ELF-1 (cell line): ENCODE results near the gene TCEAL4.
A peak's percentile ranks its signal among the peaks of the same experiment; 100 is the strongest.
"Not testable (repeated sequence)": the region's sequence is repeated elsewhere in the genome, so short reads cannot be mapped to it uniquely, and the experiment has no call there.

Source experiments
- DNase-seq: peaks from one replicate; pipeline ENCODE4 v3.0.0-alpha.2; 2016; ENCODE audit warnings: low read depth, low spot score

TCEAL4 gene

DNA sequence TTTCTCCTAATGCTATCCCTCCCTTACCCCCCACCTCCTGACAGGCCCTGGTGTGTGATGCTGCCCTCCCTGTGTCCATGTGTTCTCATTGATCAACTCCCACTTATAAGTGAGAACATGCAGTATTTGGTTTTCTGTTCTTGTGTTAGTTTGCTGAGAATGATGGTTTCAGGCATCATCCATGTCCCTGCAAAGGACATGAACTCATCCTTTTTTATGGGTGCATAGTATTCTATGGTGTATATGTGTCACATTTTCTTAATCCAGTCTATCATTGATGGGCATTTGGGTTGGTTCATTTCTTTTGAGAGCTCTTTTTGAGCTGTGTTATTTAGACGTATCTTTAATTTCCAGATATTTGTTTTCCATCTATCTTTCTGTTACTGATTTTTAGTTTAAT lies 7.0 kb downstream of the TCEAL4 start:
- DNase-seq, result not testable (repeated sequence)

DNA sequence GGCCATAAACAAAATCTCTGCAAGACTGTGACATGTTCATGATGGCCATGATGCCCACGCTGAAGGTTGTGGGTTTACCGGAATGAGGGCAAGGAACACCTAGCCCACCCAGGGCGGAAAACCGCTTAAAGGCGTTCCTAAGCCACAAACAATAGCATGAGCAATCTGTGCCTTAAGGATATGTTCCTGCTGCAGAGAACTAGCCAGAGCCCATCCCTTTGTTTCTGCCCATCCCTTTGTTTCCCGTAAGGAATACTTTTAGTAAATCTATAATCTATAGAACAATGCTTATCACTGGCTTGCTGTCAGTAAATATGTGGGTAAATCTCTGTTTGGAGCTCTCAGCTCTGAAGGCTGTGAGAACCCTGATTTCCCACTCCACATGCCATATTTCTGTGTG lies 9.9 kb downstream of the TCEAL4 start:
- not testable (repeated sequence) for DNase-seq

DNA sequence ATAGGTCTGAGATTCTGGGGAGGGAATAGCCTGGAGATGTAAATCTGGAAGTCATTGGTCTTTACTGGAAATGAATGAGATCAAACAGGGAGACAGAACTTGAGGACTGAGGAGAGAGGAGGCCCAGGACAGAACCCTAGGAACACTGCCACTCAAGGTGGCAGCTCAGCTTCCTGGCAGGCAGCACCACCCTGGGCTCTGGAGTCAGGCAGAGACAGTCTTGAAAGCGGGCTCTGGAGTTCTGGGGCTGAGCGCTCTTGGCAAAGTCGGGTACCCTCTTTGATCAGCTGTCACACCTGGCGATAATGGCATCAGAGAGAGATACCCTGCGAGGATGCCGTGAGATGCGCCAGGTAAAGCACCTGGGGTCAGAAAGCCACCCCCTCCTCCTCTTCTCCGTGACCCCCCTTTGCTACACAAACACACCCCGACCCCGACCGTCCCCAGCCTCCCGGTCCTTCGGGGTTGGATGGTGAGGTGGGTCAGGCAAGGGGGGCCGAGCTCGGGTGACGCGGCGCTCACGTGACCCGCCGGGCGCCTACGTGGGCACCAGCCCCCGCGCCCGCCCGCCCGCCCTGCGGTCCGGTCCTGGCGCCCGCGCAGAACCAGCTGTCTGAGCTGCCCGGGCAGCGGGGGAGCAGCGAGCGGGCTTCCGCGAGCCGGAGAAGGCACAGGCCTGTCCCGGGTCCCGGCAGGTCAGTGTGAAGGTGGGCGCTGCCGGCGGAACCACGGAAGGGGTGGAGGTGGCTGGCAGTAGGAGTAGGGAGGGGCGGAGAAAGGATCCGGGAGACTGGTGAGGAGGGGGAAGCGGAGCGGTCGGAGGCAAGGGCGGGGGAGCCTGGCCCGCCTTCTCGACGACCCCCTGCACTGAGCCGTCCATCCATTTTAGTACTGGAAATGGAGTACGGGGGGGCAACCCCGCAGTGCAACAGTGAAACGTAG lies 22.3 kb downstream of the TCEAL4 start, which contains the start of gene TCEAL3:
Gene TCEAL3 (plus strand): TSS at position 600 of the 942 bp plus-strand sequence. CDS start 1,102 bp downstream, outside the sequence.
- DNase-seq, result peak; percentile 51

DNA sequence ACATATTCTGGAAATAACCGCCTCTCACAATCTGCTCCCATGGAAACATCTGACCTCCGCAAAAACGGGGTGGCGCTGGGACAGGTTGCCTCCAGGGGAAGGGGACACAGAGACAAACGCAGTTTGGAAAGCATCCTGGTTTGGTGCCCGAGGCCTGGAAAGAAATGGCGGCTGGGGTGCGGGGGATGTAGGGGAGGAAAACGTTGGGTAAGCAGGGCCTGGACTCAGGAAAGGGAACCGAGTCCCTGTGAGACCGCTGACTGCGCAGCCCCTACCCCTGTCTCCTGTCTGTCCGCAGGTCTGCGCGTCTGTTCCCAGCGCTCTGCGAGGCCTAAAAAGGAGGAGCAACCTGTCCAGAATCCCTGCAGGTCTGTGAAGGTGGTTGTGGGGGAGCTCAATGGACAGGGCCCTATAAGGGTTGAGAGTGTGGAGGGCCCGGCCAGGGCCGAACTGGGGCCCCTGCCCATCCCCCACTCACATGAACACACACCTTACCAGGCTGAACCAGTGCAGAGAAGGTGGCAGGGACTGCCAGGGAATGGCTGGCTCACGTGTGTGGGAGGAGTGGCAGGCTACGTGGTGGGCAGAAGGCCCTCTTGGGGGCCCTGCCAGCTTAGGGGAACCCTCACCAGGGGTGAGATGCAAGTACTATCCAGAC lies 23.1 kb downstream of the TCEAL4 start:
- peak; percentile 17 for DNase-seq

DNA sequence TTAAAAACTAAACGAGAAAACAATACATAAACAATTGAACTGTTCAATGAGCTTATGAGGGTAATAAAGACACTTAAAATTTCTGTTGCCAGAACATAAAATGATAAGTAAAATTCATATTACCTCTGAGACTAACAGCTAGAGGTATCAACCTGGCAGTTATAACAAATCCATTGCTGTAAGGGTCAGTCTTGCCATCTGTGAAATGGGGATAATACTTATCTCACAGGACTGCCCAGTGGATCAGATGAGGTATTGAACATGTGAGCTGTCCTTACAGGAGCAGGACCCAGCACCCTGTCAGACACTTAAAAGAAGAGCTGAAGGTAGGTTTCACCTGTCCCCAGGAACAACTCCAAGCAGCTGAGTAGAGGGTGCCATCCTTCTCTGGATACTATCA lies 25.0 kb downstream of the TCEAL4 start:
- DNase-seq, result no peak

DNA sequence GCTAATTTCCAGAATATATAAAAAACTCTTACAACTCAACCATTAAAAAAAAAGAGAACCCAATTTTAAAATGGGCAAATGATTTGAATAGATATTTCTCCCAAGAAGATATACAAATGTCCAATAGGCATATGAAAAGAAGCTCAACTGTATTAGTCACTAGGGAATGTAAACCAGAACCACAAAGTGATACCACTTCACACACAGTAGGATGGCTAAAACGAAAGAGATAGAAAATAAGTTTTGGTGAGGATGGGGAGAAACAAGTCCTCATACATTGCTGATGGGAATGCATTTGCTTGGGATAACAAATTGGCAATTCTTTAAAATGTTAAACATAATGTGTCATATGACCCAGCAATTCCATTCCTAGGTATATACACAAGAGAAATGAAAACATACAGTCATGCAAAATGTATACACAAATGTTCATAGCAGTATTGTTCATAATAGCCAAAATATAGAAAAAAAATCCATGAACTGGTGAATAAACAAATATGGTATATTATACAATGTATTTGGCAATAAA lies 28.1 kb downstream of the TCEAL4 start:
- no peak for DNase-seq

DNA sequence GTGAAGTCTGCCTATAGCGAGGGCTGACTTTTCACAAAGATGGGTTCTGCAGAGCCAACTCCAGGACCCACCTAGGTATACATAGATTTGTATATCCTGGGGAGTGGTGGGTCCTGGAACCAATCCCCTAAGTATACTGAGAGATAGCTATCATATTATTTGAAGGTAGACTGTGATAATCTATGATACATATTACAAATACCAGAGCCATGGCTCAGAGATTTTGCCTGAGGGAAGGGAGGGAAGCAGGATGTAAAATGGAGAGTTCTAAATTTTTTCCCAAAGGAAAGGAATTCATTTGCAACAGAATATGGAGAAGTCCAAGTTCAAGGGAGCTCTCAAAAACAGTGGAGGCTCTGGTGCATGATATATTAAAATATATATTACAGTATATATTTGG lies 29.7 kb downstream of the TCEAL4 start:
- no peak for DNase-seq

DNA sequence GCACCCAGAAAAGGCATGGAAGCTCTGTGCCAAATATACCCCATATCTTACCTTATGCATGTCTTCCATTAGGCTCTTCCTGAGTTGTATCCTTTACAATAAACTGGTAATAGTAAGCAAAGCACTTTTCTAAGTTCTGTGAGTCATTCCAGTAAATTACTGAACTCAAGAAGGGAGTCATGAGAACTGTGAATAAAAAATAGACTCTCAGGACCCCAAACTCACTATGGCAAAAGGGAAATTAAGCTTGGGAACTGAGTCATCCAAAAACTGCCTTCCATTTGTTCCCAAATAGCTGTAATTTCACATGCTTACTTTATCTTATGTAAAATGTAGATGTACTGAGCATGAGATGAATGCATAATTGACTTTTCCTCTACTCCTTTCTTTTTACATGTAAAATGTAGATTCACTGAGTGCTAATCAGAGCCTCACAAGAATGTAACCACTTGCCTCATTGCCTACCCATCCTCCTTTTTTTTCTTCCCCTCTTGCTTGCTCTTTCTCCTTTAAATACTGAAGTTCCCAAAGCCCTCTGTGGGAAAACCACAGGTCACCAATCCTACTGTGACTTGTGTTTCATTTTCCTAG lies 30.6 kb downstream of the TCEAL4 start:
- no peak for DNase-seq

DNA sequence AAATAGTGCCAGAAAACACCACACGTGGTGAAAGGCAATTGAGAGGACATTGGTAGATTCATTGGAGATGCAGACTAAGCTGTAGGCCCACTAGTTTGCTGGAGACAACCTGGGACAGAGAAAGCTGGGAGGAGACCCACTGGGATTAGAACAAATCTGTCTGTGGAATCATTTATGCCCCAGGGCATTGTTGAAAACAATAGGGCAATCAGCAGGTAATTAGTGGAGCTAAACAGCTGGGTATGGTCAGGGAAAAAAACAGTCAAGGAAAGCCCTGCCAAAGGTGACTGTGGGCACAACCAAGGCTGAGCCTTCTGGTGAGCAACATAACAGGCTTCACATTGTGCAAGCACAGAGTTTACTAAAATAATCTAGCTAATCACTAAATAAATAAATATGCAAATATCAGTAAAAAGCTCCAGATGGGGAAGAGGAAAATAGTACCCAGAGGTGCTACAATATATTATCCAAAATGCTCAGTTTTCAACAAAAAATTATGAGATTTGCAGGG lies 31.4 kb downstream of the TCEAL4 start:
- DNase-seq, result no peak

DNA sequence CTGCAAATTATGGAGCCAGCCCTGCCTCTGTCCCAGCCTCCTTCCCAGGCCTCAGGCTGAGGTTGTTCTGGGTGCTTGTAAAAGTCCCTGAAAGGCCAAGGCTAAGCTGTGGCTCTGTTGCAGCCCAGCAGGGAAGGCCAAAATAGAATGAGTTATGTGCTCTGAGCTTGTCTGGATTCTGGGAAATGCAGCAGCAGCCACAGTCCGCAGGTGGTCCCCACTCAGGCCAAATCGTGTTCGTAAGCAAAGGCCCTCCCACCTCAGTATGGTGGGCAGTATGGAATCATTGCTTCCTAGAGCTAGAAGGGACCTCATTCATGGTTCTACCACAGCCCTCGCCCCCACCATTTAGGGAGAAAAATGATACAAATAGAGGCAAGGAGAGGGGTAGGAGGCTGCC lies 38.8 kb downstream of the TCEAL4 start:
- peak; percentile 32 for DNase-seq

DNA sequence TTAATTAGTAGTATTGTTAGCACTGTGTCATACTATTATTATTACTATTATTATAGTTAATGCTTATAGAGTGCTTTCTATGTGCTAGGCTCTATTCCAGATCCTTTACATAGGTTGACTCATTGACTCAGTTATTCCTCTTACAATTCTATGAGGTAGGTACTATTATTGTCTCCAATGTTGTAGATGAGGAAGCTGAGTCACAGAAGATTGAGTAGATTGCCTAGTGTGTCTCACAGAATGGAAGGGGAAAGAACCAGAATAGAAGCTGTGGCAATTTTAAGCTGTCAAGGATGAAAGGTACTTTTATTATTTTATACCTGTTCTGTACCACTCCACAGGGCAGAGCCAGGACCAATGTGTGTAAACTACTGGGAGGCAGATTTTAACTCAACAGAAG lies 41.5 kb downstream of the TCEAL4 start:
- DNase-seq, result no peak

DNA sequence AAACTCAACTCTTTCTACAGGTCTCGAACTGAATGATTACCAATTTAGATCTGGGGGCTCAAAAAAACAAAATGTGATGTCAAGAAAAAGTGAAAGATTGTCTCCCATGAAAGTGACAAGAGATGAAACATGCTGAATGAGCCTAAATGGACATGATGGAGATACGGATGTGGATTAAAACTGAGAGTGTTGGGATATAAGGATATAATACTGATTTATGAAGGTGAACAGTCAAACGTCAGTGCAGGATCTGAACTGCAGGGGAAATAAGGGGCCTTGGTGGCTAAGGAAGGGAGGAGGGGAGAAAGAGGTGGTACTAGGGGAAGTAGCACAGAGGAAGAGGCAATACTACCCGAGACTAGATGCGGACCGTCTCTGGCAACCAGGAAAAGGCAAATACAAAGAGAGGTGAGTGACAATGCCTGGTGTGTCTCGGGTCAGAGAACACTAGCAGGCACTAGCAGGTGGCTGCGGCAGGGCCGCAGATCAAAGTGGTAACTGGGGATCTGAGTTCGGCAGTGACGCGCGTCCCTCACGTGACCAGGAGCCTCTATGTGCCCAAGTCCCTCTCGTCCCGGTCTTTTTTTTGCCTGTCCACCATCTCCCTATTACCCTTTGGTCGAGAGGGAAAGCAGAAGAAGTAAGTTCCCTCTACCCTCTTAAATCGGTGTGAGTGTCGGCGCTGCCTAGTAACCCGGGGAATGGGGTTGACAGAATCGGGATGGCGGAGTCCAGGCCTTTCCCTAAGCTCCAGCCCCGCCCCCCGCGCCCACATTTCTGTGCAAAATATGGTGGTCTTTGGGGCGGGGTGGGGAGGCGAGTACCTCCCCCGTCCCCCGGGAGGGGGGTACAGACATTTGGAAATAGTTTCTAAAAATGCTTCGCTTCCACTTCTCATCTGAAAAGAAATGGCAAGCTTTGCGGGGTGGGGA lies 43.3 kb downstream of the TCEAL4 start, which contains the start of gene TCEAL1:
Gene TCEAL1 (plus strand): TSS at position 590 of the 932 bp plus-strand sequence. CDS start 942 bp downstream, outside the sequence.
- peak; percentile 72 for DNase-seq

DNA sequence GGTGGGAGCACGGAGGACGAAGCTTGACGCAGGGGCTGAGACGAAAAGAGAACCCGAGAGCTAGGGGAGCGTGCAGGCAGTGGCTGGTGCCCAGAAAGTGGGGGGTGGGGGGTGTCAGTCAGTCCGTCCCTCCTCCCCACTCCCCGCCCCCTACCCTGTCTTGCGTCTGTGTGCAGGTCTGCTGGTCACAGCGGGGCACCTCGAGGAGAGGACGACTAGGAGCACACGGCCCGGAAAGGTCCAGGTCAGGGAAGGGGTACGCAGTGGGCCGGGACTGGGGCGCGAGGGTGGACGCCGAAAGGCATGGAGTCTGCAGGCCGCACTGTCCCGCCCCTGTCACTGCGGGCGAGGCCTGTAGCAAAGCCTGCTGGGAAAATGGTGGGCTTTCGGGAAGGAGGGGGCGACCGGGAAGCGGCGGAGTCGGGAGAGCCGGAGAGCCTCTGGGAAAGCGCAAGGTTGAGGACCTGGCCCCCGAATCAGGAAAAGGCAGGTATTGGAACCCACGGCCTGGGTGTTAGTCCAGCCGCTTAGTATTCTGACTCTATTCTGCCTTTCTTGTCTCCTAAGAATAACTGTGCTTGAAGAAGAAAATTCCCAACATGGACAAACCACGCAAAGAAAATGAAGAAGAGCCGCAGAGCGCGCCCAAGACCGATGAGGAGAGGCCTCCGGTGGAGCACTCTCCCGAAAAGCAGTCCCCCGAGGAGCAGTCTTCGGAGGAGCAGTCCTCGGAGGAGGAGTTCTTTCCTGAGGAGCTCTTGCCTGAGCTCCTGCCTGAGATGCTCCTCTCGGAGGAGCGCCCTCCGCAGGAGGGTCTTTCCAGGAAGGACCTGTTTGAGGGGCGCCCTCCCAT lies 44.2 kb downstream of the TCEAL4 start:
- DNase-seq, result peak; percentile 87

DNA sequence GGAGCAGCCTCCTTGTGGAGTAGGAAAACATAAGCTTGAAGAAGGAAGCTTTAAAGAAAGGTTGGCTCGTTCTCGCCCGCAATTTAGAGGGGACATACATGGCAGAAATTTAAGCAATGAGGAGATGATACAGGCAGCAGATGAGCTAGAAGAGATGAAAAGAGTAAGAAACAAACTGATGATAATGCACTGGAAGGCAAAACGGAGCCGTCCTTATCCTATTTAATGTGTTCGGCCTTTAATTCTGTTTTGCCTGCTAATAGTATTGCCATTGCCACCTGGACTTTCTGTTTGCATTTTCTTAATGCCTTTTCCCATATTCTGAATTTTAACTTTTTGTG lies 44.8 kb downstream of the TCEAL4 start:
- DNase-seq, result no peak

DNA sequence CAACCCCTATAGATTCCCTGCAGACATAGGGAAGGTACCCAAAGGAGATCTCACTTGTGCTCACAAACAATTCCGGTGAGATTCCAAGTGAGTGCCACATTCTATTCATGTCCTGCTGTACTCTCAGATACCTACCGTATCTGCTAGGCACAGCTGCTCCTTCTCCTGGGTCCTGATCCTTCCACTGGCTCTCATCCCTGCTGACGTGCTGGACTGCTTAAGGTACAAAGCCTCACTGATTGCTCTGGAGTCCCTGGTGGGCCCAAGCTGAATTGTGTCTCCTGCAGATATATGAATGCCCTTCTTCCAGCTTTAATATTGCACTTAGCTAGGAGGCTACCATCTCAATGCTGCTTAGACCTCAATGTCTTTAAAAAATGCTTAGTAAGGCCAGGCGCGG lies 45.8 kb downstream of the TCEAL4 start:
- no peak for DNase-seq

DNA sequence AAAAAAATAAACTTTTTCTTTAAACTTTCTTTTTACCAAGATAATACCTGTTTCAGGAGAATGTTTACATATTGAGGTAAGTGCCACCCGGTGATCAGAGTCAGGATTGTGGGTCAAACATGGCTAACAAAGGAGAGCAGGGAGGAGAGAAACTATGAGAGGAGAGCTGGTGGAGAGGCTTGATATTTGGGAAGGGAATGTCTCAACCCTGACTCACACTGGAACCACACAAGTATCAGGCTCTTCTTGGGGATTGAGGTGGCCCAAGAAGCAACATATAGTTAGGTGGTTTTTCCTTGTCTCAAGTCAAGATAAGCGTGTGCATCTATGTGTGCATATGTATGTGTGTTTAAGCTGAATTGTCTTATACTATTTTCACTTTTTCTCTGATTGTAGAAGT lies 50.1 kb downstream of the TCEAL4 start:
- DNase-seq, result no peak
